ENCODE measurements around the gene POPDC2. TPM values are rescaled to one million over a fixed set of nuclear protein-coding genes. Genes with fewer than 3 reads are reported as not detected.
A peak's percentile ranks its signal among the peaks of the same experiment; 100 is the strongest.

The POPDC2 gene
- total RNA-seq (0.66 TPM in 1 of 2 replicates, not detected in the other), polyA plus RNA-seq (0.57 and 1.3 TPM in 2 replicates), polyA minus RNA-seq (0.42 and 1.6 TPM in 2 replicates), Bru-seq, nascent RNA (percentile 32 among the genes with signal in this experiment), BruChase-seq, experiment 1, labeled RNA remaining after a 6-hour chase (percentile 40 among the genes with signal in this experiment), BruChase-seq, experiment 2, labeled RNA remaining after a 2-hour chase (percentile 35 among the genes with signal in this experiment)
- polyA plus RNA-seq (2011; cell fraction: cytosol; rRNA removed): 0.17 and 0.32 TPM in 2 replicates
- 1.7 and 2.5 TPM in 2 replicates for polyA plus RNA-seq (2011; cell fraction: nucleus; rRNA removed)
- polyA plus RNA-seq (2012): 0.15 and 0.43 TPM in 2 replicates
- not detected for polyA minus RNA-seq (2011; cell fraction: cytosol; rRNA and poly(A)+ RNA removed)
- polyA minus RNA-seq (2011; cell fraction: nucleus; rRNA and poly(A)+ RNA removed): 0.67 and 3.5 TPM in 2 replicates
- long read RNA-seq, partial matches to known transcripts: 0 of 2 reads
- long read RNA-seq, other reads (novel, unspliced or antisense): 2 of 2 reads

- no TSS peak for BruUV-seq (replicated peaks)
- FAIRE-seq (no peak), DNase-seq (ENCODE audit: low read depth, low spot score) (no peak)
- H3K9me1 ChIP-seq (replicated peaks; ENCODE audit: control insufficient read depth, extremely low read depth, insufficient read depth, low read length): no peaks in the 10 kb centered on the region
- no peak within 1 kb of the TSS for H2AFZ ChIP-seq (ENCODE audit: low read depth, low read length)
- H3K4me1 ChIP-seq (ENCODE audit: control insufficient read depth, extremely low read depth, insufficient read depth, low read length): no peaks in the 10 kb centered on the region
- no peaks in the 10 kb centered on the region for H4K20me1 ChIP-seq (replicated peaks; ENCODE audit: control insufficient read depth, extremely low read depth, insufficient read depth, low read length)
- no peak for TF ChIP-seq GATA2 (IDR thresholded peaks at IDR 0.05; ENCODE audit: insufficient read depth, insufficient read length, low read depth, low read length)
- TF ChIP-seq MYC (IDR thresholded peaks at IDR 0.05; ENCODE audit: low read depth, low read length): no peak
- no peak for TF ChIP-seq CTCF (IDR thresholded peaks at IDR 0.05; ENCODE audit: extremely low read depth in 1 of 2, insufficient read depth in 1 of 2, low read depth in 1 of 2, low read length in 2 of 2)
- no peak for TF ChIP-seq POLR2AphosphoS5 (IDR thresholded peaks at IDR 0.05; ENCODE audit: insufficient read depth, low read depth, low read length)
- no peak for TF ChIP-seq JUN (IDR thresholded peaks at IDR 0.05; ENCODE audit: borderline replicate concordance, insufficient read depth, insufficient read length, low read depth)
- TF ChIP-seq FOS (IDR thresholded peaks at IDR 0.05; ENCODE audit: borderline replicate concordance, insufficient read depth, low read length): no peak
- no peak for TF ChIP-seq POLR2A (IDR thresholded peaks at IDR 0.05; ENCODE audit: low read depth, low read length)
- no peak for TF ChIP-seq EZH2 (IDR thresholded peaks at IDR 0.05; ENCODE audit: borderline replicate concordance, low read depth, low read length, severe bottlenecking)
- TF ChIP-seq MAX (IDR thresholded peaks at IDR 0.05; ENCODE audit: insufficient read depth, insufficient read length): no peak
- intact Hi-C loops (cut with micrococcal nuclease): no loop called here
- H3K4me3 ChIP-seq (replicated peaks in 1 of 3; ENCODE audit: insufficient read depth in 1 of 3, low read depth in 1 of 3, low read length in 3 of 3): no peak within 1 kb of the TSS
- dilution Hi-C loops (cut with MboI; ENCODE audit: extremely low pct_ligation_motif_present, low sequenced_read_pairs): no loop called here
- no peak within 1 kb of the TSS for H3K27ac ChIP-seq (ENCODE audit: insufficient read depth, low read depth, low read length)
- H3K79me2 ChIP-seq (ENCODE audit: control insufficient read depth, insufficient read depth, low read length): no peaks in the 10 kb centered on the region
- no peak within 1 kb of the TSS for H3K4me2 ChIP-seq (ENCODE audit: insufficient read depth, low read length)
- ChIA-PET CTCF (no interaction called here), POLR2A (interaction anchor here (0.6 kb wide), 1 partner anchor 16 kb away, joined by 4 read pairs; the partner anchor contains the start of gene COX17)
- peaks cover 0 to 4% of the 10 kb centered on the region in 2 experiments for H3K27me3 ChIP-seq (ENCODE audit: control insufficient read depth in 2 of 2, insufficient read depth in 2 of 2, low read length in 2 of 2)
- no peak within 1 kb of the TSS for H3K9ac ChIP-seq (replicated peaks; ENCODE audit: extremely low read depth, insufficient read depth, low read length)
- no peaks in the 10 kb centered on the region for H3K9me3 ChIP-seq (replicated peaks; ENCODE audit: control insufficient read depth, insufficient read depth, low read length)
- H3K36me3 ChIP-seq (ENCODE audit: control insufficient read depth in 2 of 2, extremely low read depth in 1 of 2, insufficient read depth in 2 of 2, low read length in 2 of 2): no peaks in the 10 kb centered on the region
Observed at GRCh38 chr3:119660474-119661440, at the start of gene POPDC2. POPDC2 (minus strand) TSS chr3:119660589; CDS start chr3:119660423, 166 bp downstream.

Data from endothelial cell of umbilical vein (primary cell).